ENCODE data around the gene ADGRA3.

DNA sequence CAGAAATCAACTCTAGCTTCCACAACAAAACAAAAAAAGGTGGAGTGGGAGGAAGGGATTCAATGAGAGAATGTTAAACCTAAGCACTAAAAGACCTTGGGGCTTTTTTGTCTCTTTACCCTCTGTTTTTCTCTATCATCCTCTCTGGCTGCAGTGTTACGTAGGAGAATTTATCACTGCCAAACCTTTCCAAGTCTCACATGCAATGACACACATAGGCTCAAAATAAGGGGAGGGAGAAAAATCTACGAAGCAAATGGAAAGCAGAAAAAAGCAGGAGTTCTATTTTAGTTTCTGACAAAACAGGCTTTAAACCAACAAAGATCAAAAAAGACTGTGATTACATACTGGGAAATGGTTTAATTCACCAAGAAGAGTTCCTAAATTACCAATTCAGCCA is 152.1 kb downstream of the ADGRA3 start:
- TF ChIP-seq, protein P1, sequence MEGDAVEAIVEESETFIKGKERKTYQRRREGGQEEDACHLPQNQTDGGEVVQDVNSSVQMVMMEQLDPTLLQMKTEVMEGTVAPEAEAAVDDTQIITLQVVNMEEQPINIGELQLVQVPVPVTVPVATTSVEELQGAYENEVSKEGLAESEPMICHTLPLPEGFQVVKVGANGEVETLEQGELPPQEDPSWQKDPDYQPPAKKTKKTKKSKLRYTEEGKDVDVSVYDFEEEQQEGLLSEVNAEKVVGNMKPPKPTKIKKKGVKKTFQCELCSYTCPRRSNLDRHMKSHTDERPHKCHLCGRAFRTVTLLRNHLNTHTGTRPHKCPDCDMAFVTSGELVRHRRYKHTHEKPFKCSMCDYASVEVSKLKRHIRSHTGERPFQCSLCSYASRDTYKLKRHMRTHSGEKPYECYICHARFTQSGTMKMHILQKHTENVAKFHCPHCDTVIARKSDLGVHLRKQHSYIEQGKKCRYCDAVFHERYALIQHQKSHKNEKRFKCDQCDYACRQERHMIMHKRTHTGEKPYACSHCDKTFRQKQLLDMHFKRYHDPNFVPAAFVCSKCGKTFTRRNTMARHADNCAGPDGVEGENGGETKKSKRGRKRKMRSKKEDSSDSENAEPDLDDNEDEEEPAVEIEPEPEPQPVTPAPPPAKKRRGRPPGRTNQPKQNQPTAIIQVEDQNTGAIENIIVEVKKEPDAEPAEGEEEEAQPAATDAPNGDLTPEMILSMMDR (IDR thresholded peaks at IDR 0.05 in 8 of 11, conservative IDR thresholded peaks at IDR 0.05 in 3 of 11) = no peak
- TF ChIP-seq POLR2A (IDR thresholded peaks at IDR 0.05) = no peak

Measured in spleen (tissue), 7 donors.